HG03432 (cell line): ENCODE results near the gene SLC35G6.
"Not testable (repeated sequence)": the region's sequence is repeated elsewhere in the genome, so short reads cannot be mapped to it uniquely, and the experiment has no call there.

Experiments
- ATAC-seq: cut with Tn5 transposase; IDR thresholded peaks from one replicate; pipeline ENCODE4 v1.9.1; 2021; ENCODE audit warnings: mild to moderate bottlenecking, moderate library complexity; ENCODE audit not compliant: unreplicated experiment

Gene SLC35G6

DNA sequence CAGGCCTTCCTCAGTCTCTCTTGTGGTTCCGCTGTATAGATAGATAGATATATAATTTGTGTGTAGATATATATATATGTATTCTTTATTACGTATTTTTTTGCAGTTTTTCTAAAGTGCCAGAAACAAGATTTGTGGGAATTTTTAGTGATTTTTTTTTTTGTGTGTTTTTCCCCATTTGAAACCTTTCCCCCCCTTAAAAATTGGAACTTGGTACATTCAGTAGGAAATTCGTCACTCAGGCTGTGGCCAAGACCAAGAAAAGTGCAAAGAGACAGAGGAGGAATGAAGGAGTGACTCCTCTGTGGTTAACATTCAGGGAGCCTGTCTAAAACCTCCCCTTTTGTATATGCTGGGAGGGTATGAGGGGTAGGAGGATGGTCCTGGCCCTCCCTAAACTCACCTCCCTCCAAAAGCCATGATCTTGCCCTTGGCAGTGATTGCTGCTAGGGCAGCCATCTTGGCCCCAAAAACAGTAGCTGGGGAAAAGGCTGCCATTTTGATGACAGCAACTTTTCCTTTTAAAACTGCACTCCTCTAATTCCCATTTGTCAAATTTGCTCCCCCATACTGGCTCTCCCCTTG is 21.2 kb upstream of the SLC35G6 start:
- no peak for ATAC-seq

DNA sequence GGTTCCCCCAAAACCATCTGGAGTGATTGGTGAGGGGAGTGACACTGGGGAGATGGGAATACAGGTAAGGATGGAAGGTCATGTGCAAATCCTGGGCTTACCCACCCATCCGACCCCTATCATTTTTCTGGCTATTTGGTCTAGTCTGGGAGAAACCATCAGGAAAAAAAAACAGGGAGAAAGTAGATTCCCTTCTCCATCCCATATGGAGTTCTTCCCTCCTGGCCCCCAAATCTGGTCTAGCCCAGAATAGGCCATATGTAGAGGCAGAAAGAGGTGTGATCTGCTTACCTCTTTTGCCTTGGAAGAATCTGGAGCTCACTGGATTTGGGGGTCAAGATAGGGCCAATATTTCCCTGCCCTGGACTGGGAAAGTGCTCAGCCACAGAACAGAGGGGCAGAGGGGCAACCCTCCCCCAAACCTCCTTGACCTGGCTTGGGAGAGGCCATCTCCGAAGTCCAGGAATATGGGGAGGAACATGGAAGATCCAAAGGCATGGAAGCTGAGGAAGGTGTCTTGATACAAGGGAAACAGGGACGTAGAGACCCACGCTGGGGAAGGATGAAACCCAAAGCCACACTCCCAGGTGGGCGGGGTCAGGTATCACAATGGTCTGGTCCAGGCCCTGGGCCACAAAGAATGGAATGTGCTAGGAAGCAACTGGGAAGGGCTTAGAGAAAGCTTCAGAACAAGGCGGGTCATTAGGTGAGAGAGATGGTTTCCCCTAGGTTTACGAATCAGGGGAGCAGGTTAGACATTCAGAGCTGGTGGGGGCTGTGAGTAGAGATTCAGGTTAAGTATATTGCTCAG is 20.2 kb upstream of the SLC35G6 start:
- no peak for ATAC-seq

DNA sequence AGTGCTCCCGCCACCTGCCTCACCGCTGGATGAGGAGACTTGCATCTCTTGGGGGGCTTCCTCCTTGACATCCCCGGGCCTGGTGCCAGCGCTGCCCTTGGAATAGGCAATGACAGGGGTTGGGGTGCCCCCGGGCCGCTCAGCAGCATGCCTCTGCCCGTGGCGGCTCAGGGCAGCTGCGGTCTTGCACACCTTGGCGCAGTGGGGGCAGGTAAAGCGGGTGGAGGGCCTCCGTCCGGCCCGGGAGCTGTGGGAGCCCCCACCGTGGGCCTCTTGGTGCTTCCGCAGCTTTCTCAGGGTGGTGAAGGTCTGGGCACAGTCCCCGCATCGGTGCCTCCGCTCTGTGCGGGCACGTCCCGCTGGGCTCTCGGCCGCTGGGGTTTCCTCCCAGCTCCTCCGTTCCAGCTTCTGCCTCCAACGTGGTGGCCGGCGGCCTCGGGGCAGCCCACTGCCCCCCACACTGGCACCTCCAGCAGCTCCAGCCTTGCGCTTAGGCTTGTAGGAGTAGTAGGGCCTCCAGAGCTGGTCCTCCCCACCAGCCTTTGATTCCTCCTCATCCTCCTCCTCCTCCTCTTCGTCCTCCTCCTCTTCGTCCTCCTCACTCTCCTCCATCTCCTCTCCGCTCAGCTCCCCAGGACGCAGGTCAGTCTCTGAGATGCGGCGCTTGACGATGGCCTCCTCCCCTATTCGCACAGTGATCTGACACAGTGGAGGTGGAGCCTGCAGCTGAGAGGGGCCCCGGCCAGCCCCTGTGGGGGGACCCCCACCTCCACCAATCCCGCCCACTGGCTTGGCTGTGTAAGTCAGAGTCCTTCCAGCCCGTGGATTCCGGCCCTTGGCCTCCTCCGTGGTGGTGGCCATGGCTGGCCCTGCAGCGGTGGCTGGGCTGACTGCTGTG is 18.5 kb upstream of the SLC35G6 start:
- no peak for ATAC-seq

DNA sequence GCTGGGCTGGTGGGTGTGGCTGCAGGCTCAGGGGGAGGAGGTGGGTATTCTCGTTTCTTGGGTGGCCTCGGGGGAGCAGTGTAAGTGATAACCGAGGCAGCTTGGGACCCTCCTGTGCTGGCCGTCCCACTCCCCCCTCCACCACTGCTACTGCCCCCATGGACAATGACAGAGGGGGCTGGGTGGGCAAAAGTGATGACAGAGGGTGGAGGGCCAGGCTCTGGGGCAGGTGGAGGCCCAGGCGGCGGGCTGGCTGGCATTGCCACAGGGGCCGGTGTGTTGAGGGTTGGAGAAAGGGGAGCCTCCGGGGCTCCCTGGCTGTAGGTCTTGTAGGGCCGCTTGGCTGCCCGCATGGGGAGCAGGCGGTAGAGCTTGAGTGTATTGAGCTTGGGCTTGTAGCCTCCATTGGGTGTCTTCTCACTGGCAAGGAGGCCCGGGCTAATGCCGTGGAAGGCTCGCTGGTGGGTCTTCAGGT is 17.8 kb upstream of the SLC35G6 start:
- ATAC-seq: no peak

DNA sequence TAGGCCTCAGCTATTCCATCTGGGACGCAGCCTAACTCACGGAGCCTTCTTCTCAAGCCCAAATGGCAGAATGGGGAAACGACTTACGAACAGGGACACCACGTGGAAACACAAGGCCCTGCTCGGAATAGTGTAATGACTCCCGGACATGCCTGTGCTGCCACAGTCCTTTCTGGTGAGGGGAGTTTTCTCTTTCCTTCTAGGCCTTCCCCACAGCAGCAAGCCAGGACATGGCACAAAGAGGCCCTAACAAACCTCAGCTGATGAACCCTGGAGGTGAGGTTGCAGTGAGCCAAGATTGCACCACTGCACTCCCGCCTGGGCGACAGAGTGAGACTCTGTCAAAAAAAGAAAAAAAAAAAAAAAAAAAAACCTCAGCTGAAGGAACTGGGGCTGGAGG is 17.2 kb upstream of the SLC35G6 start:
- no peak for ATAC-seq

DNA sequence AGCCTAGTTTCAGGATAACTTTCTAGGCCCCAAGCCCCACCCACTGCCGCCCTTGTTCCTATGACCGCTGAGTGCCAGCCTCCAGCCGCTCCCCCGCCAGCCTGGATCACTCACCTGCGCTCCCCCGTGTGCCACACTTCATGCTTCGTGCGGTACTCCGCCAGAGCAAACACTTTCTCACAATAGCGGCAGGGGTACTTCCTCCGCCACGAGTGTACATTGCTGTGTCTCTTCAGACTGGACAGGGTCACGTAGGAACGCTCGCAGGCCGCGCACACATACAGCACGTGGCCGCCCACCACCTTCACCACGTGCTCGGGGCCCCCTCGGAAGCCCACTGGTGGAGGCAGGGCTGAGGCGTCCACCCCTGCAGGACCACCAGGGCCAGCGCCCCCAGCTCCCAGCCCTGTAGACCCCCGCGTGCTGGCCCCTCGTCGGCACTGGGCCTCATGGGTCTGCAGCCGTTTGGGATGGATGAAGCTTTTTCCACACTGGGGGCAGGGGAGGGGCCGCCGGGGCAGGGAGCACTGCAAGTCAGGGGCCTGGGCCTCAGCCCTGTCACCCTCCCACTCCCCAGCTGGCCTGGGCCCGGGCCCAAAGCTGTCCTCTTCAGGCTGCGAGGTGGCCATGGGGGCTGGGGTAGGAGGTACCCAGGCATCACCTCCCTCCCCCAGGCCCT is 15.5 kb upstream of the SLC35G6 start:
- no peak for ATAC-seq

DNA sequence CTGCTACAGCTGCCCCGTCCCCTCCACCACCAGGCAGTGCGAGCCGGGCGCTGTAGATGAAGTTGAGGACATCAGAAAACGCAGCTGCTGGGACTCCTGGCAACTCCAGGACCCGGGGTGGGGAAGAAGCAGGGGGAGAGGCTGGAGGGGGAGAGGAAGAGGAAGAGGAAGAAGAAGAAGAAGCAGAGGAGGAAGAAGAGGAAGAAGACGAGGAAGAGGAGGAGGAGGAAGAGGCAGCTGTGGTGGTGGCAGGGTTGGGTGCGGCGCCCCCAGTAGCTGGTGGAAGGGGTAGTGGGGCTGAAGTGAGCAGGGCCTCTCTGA is 15.0 kb upstream of the SLC35G6 start:
- no peak for ATAC-seq

DNA sequence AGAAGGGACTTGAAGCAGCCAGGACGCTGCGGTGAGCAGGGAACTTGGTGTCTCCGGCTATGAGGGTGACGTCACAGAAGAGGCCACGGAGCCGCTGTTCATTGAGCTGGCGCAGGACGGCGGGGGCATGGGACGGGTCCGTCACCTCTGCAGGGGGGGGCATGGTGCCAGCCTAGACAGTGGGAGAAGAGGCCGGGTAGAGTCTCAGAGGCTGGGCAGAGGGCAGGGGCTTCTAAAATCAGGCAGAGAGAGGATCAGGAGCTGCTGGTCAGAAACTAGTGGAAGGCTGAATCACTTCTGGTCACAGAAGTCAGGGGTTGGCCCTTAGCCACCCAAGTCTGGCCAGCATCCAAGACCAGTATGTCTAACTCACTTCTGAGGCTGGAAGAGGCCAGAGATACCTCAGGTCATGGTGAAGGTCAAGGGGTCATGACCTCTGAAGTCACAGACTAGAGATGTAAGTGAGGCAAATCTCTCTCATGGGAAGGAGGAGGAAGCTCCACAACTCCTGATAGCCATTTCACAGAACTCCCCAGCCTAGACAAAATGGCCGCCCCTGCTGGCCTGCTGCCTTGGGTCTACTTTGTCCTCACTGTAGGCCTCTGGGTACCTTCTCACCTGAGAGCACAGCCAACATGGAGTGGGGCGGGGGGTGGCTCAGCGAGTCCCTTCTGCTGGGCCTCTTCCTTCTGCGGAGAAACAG is 14.5 kb upstream of the SLC35G6 start:
- no peak for ATAC-seq

DNA sequence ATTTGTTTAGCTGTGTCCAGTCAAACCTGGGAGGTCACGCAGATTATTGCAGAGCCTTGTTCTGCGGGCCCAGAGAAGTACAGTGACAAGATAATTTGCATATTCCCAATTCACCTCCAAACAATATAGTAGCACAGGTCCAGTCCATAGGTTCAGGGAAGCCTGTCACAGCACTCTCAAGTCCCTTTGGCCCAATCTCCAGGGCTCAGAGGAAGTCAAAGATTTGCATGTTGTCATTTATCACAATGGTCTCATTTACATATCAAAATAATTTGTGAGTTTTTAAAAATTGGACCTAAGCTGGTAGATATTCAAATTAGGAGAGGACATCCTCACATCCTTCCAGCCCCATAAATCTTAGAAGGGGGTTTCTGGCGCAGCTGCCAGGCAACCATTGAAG is 13.7 kb upstream of the SLC35G6 start:
- no peak for ATAC-seq

DNA sequence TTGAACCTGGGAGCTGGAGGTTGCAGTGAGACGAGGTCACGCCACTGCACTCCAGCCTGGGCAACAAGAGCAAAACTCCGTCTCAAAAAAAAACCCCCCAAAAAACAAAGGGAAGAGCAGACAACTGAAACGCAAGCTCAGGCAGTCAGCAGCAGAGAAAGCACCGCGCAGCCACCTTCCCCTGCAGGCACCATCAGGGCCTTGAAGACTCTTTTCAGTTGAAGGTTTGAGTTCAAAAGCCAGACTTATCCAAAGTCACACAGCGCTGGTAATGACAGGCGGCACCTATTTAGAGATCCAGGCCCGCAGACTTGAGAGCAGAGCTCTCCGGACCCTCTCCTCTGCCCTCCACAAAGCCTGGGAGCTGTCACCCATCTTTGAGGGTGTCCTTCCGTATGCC is 13.0 kb upstream of the SLC35G6 start:
- ATAC-seq: no peak

DNA sequence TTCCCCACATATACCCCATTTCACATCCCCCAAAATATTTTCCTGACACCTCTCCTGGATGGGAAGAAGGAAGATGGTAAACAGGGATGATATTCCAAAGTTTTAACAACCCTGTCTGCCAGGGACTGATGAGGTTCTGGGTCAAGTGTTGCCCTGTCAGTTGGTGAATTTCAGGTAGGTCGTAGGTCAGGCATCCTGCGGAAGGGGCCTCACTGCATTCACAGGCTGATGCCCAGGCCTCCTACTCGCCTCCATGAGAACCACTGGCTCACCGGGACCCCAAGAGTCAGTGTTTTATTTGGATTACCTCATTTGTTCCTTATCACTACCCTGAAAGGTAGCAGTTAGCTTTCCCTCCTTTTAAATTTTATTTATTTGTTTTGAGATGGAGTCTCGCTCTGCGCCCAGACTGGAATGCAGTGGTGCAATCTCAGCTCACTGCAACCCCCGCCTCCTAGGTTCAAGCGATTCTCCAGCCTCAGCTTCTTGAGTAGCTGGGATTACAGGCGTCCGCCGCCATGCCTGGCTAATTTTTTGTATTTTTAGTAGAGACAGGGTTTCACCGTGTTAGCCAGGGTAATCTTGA is 12.3 kb upstream of the SLC35G6 start:
- ATAC-seq: no peak

DNA sequence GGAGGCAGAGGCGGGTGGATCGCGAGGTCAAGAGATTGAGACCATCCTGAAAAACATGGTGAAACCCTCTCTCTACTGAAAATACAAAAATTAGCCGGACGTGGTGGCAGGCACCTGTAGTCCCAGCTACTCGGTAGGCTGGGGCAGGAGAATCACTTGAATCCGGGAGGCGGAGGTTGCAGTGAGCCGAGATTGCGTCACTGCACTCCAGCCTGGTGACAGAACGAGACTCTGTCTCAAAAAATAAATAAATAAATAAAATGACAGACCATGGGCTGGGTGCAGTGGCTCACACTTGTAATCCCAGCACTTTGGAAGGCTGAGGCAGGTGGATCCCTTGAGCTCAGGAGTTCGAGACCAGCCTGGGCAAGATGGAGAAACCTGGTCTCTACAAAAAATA is 11.4 kb upstream of the SLC35G6 start:
- not testable (repeated sequence) for ATAC-seq

DNA sequence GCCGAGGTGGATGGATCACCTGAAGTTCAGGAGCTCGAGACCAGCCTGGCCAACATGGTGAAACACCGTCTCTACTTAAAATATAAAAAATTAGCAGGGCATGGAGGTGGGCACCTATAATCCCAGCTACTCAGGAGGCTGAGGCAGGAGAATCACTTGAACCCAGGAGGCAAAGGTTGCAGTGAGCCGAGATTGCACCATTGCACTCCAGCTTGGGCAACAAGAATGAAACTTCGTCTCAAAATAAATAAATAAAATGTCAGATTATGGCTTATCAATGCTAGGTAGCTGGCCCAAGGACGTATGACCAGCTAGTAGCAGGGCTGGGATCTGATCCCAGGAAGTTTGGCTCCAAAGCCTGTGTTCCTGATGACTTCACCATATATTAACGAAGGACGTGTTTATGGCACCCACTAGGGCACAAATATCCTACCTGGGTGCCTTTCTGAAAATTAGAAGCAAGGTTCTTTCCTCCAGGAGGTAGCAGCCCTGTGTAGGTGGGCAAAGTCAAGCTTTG is 10.7 kb upstream of the SLC35G6 start:
- not testable (repeated sequence) for ATAC-seq

DNA sequence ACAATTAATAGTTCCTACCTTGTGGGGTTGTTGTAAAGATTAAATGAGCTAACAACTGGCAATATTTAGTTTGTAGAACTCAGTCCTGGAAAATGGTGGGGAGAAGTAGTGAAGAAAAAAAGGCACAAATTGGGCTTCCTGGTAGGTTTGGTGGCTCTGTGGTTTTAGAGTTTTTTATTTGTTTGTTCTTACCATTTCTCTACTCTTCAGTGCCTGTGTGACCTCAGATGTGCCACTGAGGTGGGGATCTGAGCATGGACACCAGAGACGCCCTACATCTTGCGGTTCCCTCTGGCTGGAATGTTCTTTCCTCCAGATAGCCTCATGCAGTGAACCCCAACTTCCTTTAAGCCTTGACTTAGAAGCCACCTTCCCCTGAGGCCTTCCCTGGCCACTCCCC is 9.5 kb upstream of the SLC35G6 start:
- ATAC-seq: no peak

DNA sequence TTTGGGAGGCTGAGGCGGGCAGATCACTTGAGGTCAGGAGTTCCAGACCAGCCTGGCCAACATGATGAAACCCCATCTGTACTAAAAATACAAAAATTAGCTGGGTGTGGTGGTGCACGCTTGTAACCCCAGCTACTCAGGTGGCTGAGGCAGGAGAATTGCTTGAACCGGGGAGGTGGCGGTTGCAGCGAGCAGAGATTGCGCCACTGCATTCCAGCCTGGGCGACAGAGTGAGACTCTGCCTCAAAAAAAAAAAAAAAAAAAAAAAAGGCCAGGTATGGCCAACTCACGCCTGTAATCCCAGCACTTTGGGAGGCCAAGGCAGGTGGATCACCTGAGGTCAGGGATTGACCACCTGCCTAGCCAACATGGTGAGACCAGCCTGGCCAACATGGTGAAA is 6.5 kb upstream of the SLC35G6 start:
- not testable (repeated sequence) for ATAC-seq

DNA sequence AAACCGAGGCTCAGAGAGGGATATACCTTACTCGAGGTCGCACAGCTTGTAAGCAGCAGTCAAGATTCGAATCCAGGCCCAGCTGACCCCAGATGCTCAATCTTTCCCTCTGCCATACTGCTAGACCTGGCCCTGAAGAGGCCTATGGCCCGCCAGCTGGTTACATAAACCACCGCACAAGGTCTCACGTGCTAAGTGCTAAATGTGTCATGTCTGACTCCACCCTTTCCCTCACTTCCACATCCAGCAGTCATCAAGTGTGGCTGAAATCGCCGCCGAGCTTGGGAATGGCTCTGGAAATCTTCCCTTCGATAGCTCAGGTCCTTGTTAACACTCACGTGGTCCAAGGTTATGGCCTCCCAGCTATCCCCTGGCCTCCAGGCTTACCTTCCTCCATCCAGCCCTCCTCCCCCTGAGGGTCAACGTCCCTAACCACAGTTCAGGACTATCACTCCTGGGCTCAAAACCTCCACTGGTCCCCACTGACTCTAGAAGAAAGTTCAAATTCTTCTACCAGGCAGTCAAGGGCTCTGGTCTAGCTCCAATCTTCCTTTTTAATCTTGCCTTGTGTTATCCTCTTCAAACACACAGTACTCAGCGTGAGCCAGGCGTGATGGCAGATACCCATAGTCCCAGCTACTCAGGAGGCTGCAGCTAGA is 5.4 kb upstream of the SLC35G6 start:
- ATAC-seq: no peak

DNA sequence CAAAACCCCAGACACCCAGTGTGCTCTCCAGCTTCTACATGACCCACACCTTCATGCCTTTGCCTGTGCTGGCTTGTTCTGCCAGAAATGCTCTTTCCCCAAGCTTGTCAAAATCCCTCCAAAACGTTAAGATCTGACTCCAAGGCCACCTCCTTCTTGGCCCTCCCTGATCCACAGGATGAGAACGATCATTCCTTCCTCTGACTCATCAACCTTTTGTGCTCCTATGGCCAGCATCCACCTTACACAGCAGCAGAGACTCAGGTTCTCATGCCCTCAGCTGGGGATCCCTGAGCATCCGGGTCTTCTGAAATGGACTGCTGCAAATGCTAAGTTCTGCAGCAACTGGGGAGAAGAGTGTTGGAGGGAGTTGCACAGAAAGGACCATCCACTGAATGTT is 4.8 kb upstream of the SLC35G6 start:
- no peak for ATAC-seq

DNA sequence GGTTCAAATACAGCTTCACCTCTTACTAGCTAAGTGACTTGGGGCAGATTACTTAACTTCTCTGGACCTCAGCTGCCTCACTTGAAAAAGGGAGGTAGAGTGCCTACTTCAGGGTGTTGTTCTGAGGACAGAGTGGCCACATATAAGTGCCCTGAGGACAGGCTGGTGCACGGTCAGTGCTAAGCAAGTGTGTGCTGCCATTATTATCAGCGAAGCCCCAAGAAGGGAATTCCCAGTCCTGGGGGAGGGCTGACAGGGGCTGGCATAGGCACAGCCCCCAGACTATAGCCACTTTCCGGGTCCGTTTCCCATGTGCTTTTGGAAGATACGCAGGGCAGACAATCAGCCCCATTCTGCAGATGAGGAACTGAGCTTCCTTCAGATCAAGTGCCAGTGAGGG is 4.3 kb upstream of the SLC35G6 start:
- ATAC-seq: no peak
